HCT116 (cell line): ENCODE results near the gene CDH26. TPM values are rescaled to one million over a fixed set of nuclear protein-coding genes. Genes with fewer than 3 reads are reported as not detected.
"Not testable (repeated sequence)": the region's sequence is repeated elsewhere in the genome, so short reads cannot be mapped to it uniquely, and the experiment has no call there.

ENCODE experiments used
- ATAC-seq: fragments of 200-7000 bp; cut with Tn5 transposase; 2 replicates; pipeline ENCODE4 v1.9.1; 2020; ENCODE audit warnings: mild to moderate bottlenecking, moderate library complexity
- BruUV-seq: library from RNA; stranded (reverse); fragments of 400-500 nt; replicated peaks from 2 replicates; lab custom pipeline; 2021; lab: Mats Ljungman, UMichigan
- CTCF ChIA-PET: fragments of 300-600 bp; sonication (Branson Sonifier 250); formaldehyde crosslinking; loops from one replicate; lab custom pipeline; 2021; ENCODE audit warnings: antibody characterized with exemption; lab: Charles Lee
- POLR2A ChIA-PET: fragments of 300-600, 350-600 bp; sonication (Branson Sonifier 250); formaldehyde crosslinking; loops from one replicate; lab custom pipeline; 2021; ENCODE audit warnings: antibody characterized with exemption; lab: Charles Lee
- RAD21 ChIA-PET, 2 experiments: fragments of 300-600 bp; sonication (Branson Sonifier 250); formaldehyde crosslinking; loops; one replicate each; lab custom pipeline; 2023; ENCODE audit warnings: low total read pairs in 2 of 2; ENCODE audit not compliant: uncharacterized antibody in 2 of 2, unreplicated experiment in 2 of 2, low non-redundant PET in 1 of 2; lab: Charles Lee
- DNase-seq: peaks from one replicate; pipeline ENCODE4 v3.0.0-alpha.2; 2010; ENCODE audit warnings: low read depth, low spot score
- H2AFZ ChIP-seq: fragments of 200-600 bp; shearing (Covaris generic), sonication (generic); 2 replicates; pipeline ENCODE4 v1.6.1; 2017; ENCODE audit warnings: low read depth, mixed run types, mixed read lengths, antibody characterized with exemption, low read length; ENCODE audit not compliant: poor library complexity, severe bottlenecking
- H3K27ac ChIP-seq: 2 replicates; pipeline ENCODE4 v1.5.1; 2012; ENCODE audit warnings: low read depth, low read length
- H3K27me3 ChIP-seq: fragments of 200-600 bp; sonication (generic); 2 replicates; pipeline ENCODE4 v1.6.1; 2016; ENCODE audit warnings: mixed run types, low read length, mixed read lengths; ENCODE audit not compliant: insufficient read depth
- H3K36me3 ChIP-seq, 2 experiments: fragments of 200-500 bp in 1 of 2; fragments of 200-600 bp in 1 of 2; sonication (Bioruptor generic) in 1 of 2; sonication (generic) in 1 of 2; 2 replicates each; pipeline versions ENCODE4 v1.5.1 to v1.6.1; 2014 to 2016; ENCODE audit warnings: low read length in 2 of 2, inconsistent platforms in 1 of 2, mixed read lengths in 1 of 2, mixed run types in 1 of 2; ENCODE audit not compliant: insufficient read depth in 2 of 2, control insufficient read depth in 1 of 2
- H3K4me1 ChIP-seq, 2 experiments: fragments of 200-600 bp in 1 of 2; sonication (generic) in 1 of 2; 2 replicates each; pipeline versions ENCODE4 v1.5.1 to v1.6.1; 2012 to 2017; ENCODE audit warnings: low read length in 2 of 2, inconsistent platforms in 1 of 2, mild to moderate bottlenecking in 1 of 2, mixed read lengths in 1 of 2, mixed run types in 1 of 2, moderate library complexity in 1 of 2; ENCODE audit not compliant: insufficient read depth in 2 of 2, control insufficient read depth in 1 of 2
- H3K4me2 ChIP-seq: fragments of 200-600 bp; sonication (generic); 2 replicates; pipeline ENCODE4 v1.6.1; 2017; ENCODE audit warnings: mixed run types, low read length, mixed read lengths
- H3K4me3 ChIP-seq, 2 experiments: fragments of 200-600 bp in 1 of 2; sonication (generic) in 1 of 2; replicated peaks in 1 of 2; 2 replicates each; pipeline ENCODE4 v1.5.1; 2011 to 2016; ENCODE audit warnings: low read length in 2 of 2, control low read depth in 1 of 2, low read depth in 1 of 2, mild to moderate bottlenecking in 1 of 2, mixed read lengths in 1 of 2, mixed run types in 1 of 2
- H3K79me2 ChIP-seq: fragments of 200-600 bp; sonication (generic); 2 replicates; pipeline ENCODE4 v1.6.1; 2017; ENCODE audit warnings: mild to moderate bottlenecking, mixed run types, low read length, moderate library complexity, mixed read lengths; ENCODE audit not compliant: insufficient read depth
- H3K9ac ChIP-seq: fragments of 200-600 bp; sonication (generic); 2 replicates; pipeline ENCODE4 v1.6.1; 2016; ENCODE audit warnings: low read length, mixed read lengths
- H3K9me2 ChIP-seq: fragments of 200-600 bp; sonication (generic), shearing (Covaris generic); 2 replicates; pipeline ENCODE4 v1.6.1; 2017; ENCODE audit warnings: mixed run types, mild to moderate bottlenecking, moderate library complexity; ENCODE audit not compliant: insufficient read depth
- H3K9me3 ChIP-seq, 2 experiments: fragments of 200-500 bp in 1 of 2; fragments of 200-600 bp in 1 of 2; sonication (Bioruptor generic) in 1 of 2; sonication (generic) in 1 of 2; 2 replicates each; pipeline ENCODE4 v1.6.1; 2014 to 2017; ENCODE audit warnings: low read length in 2 of 2, mixed read lengths in 2 of 2, inconsistent platforms in 1 of 2, low read depth in 1 of 2, mild to moderate bottlenecking in 1 of 2, mixed run types in 1 of 2, moderate library complexity in 1 of 2; ENCODE audit not compliant: control insufficient read depth in 1 of 2, insufficient read depth in 1 of 2
- H4K20me1 ChIP-seq: fragments of 200-600 bp; sonication (generic), shearing (Covaris generic); 2 replicates; pipeline ENCODE4 v1.6.1; 2017; ENCODE audit warnings: mixed run types, mild to moderate bottlenecking, moderate library complexity; ENCODE audit not compliant: insufficient read depth
- ELF1 ChIP-seq: IDR thresholded peaks from 2 replicates; pipeline ENCODE4 v1.6.1; 2012; ENCODE audit warnings: low read depth, borderline replicate concordance
- JUND ChIP-seq: IDR thresholded peaks from 2 replicates; pipeline ENCODE4 v1.6.1; 2012
- POLR2A ChIP-seq: IDR thresholded peaks from 2 replicates; pipeline ENCODE4 v1.7.0; 2011; ENCODE audit warnings: borderline replicate concordance; ENCODE audit not compliant: insufficient read depth, insufficient read length; ENCODE audit errors: extremely low read depth
- SIN3A ChIP-seq: IDR thresholded peaks from 2 replicates; pipeline ENCODE4 v1.6.1; 2012; ENCODE audit warnings: low read depth
- SRF ChIP-seq: IDR thresholded peaks from 2 replicates; pipeline ENCODE4 v1.6.1; 2012; ENCODE audit warnings: low read depth
- TCF7L2 ChIP-seq: IDR thresholded peaks from 2 replicates; pipeline ENCODE4 v1.7.0; 2011; ENCODE audit warnings: borderline replicate concordance, inconsistent platforms; ENCODE audit not compliant: insufficient read depth, insufficient read length; ENCODE audit errors: extremely low read depth
- ZBTB33 ChIP-seq: IDR thresholded peaks from 2 replicates; pipeline ENCODE4 v1.6.1; 2011; ENCODE audit warnings: mild to moderate bottlenecking, low read length, moderate library complexity; ENCODE audit not compliant: insufficient replicate concordance; ENCODE audit errors: extremely low read depth
- ZNF274 ChIP-seq: fragments of 200-500 bp; sonication (Bioruptor generic); IDR thresholded peaks from 2 replicates; pipeline ENCODE4 v1.6.1; 2014; ENCODE audit warnings: mild to moderate bottlenecking, low read depth, low read length, inconsistent platforms
- intact Hi-C: fragments of 100-400 bp; cut with micrococcal nuclease; formaldehyde crosslinking; loops from 2 replicates; pipeline ENCODE4 v1.10.0; 2022
- total RNA-seq: library from RNA; stranded (reverse); gene quantifications from one replicate; pipeline ENCODE4 v1.2.1, GENCODE V29; 2021; ENCODE audit not compliant: unreplicated experiment
- TF ChIP-seq, protein P1 (sequence below), 3 experiments: fragments of 200-600 bp in 1 of 3; sonication (generic) in 1 of 3; IDR thresholded peaks in 2 of 3; conservative IDR thresholded peaks in 1 of 3; 2 replicates each; pipeline ENCODE4 v1.5.1; 2012 to 2017; ENCODE audit warnings: low read depth in 2 of 3, low read length in 2 of 3, antibody characterized with exemption in 1 of 3, borderline replicate concordance in 1 of 3, control low read depth in 1 of 3, mild to moderate bottlenecking in 1 of 3, mixed read lengths in 1 of 3, mixed run types in 1 of 3, moderate library complexity in 1 of 3; ENCODE audit not compliant: insufficient read depth in 1 of 3
- TF ChIP-seq, protein P2 (sequence below): IDR thresholded peaks from 2 replicates; pipeline ENCODE4 v1.6.1; 2012; ENCODE audit warnings: low read depth
- TF ChIP-seq, protein P3 (sequence below): IDR thresholded peaks from 2 replicates; pipeline ENCODE4 v1.6.1; 2012

Gene CDH26
- total RNA-seq, 1 experiment from 2014 or later: 0.34 TPM

- Histone ChIP-seq H3K4me1 (peaks cover 0 to 18% of the 10 kb centered on the region in 2 experiments; a peak in 3 of 4 replicates), H3K4me2 (peak overlapping the region; percentile 30)
- H3K9ac ChIP-seq, H2AFZ ChIP-seq, H3K27ac ChIP-seq, RAD21 ChIA-PET, H3K27me3 ChIP-seq, ATAC-seq, CTCF ChIA-PET, POLR2A ChIA-PET, intact Hi-C loops, H3K36me3 ChIP-seq, BruUV-seq, DNase-seq, H3K9me2 ChIP-seq, H3K9me3 ChIP-seq, H3K79me2 ChIP-seq, H4K20me1 ChIP-seq, H3K4me3 ChIP-seq: not testable (repeated sequence)
These were observed 83.4 kb downstream of the CDH26 start for GRCh38 chr20:60041436-60042165.

DNA sequence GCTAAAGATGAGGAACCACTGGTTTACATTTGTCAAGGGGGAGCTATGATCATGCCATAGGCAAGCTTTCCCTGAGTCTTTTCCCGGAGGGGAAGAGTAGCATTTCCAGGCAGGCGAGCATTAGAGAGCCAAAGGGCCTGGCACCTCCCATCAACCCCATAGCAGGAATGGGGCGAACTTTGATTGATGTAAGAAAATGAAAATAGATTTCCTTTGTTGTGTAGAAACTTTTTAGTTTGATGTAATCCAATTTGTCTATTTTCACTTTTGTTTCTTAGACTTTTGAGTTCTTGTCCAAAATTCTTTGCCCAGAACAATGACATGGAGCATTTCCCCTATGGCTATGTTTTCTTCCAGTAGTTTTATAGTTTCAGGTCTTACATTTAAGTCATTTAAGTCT is 85.2 kb downstream of the CDH26 start:
- BruUV-seq: no TSS peak
- Histone ChIP-seq H3K9me3 (no peaks in the 10 kb centered on the region), H3K79me2 (no peaks in the 10 kb centered on the region), H3K4me1 (peaks cover 0 to 9% of the 10 kb centered on the region in 2 experiments; a peak in 2 of 4 replicates), H3K36me3 (no peaks in the 10 kb centered on the region), H3K9me2 (no peaks in the 10 kb centered on the region), H2AFZ (no peak overlapping the region), H3K27ac (no peak overlapping the region), H3K9ac (no peak overlapping the region), H4K20me1 (no peaks in the 10 kb centered on the region), H3K27me3 (no peaks in the 10 kb centered on the region), H3K4me3 (no peak overlapping the region), H3K4me2 (no peak overlapping the region)
- DNase-seq (no peak), ATAC-seq (no peak)
- ChIA-PET RAD21 (no interaction called here), POLR2A (no interaction called here), CTCF (no interaction called here)
- intact Hi-C loops: no loop called here
- no peak for TF ChIP-seq SRF
- TF ChIP-seq, protein P1, sequence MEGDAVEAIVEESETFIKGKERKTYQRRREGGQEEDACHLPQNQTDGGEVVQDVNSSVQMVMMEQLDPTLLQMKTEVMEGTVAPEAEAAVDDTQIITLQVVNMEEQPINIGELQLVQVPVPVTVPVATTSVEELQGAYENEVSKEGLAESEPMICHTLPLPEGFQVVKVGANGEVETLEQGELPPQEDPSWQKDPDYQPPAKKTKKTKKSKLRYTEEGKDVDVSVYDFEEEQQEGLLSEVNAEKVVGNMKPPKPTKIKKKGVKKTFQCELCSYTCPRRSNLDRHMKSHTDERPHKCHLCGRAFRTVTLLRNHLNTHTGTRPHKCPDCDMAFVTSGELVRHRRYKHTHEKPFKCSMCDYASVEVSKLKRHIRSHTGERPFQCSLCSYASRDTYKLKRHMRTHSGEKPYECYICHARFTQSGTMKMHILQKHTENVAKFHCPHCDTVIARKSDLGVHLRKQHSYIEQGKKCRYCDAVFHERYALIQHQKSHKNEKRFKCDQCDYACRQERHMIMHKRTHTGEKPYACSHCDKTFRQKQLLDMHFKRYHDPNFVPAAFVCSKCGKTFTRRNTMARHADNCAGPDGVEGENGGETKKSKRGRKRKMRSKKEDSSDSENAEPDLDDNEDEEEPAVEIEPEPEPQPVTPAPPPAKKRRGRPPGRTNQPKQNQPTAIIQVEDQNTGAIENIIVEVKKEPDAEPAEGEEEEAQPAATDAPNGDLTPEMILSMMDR (IDR thresholded peaks at IDR 0.05 in 2 of 3, conservative IDR thresholded peaks at IDR 0.05 in 1 of 3; ENCODE audit: borderline replicate concordance in 1 of 3, insufficient read depth in 1 of 3, low read depth in 2 of 3, low read length in 2 of 3): no peak
- TF ChIP-seq, protein P2, sequence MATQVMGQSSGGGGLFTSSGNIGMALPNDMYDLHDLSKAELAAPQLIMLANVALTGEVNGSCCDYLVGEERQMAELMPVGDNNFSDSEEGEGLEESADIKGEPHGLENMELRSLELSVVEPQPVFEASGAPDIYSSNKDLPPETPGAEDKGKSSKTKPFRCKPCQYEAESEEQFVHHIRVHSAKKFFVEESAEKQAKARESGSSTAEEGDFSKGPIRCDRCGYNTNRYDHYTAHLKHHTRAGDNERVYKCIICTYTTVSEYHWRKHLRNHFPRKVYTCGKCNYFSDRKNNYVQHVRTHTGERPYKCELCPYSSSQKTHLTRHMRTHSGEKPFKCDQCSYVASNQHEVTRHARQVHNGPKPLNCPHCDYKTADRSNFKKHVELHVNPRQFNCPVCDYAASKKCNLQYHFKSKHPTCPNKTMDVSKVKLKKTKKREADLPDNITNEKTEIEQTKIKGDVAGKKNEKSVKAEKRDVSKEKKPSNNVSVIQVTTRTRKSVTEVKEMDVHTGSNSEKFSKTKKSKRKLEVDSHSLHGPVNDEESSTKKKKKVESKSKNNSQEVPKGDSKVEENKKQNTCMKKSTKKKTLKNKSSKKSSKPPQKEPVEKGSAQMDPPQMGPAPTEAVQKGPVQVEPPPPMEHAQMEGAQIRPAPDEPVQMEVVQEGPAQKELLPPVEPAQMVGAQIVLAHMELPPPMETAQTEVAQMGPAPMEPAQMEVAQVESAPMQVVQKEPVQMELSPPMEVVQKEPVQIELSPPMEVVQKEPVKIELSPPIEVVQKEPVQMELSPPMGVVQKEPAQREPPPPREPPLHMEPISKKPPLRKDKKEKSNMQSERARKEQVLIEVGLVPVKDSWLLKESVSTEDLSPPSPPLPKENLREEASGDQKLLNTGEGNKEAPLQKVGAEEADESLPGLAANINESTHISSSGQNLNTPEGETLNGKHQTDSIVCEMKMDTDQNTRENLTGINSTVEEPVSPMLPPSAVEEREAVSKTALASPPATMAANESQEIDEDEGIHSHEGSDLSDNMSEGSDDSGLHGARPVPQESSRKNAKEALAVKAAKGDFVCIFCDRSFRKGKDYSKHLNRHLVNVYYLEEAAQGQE: no peak
- TF ChIP-seq JUND: no peak
- no peak for TF ChIP-seq SIN3A
- TF ChIP-seq ZBTB33: no peak
- TF ChIP-seq POLR2A: no peak
- no peak for TF ChIP-seq ZNF274
- no peak for TF ChIP-seq TCF7L2
- TF ChIP-seq ELF1: no peak
- TF ChIP-seq, protein P3, sequence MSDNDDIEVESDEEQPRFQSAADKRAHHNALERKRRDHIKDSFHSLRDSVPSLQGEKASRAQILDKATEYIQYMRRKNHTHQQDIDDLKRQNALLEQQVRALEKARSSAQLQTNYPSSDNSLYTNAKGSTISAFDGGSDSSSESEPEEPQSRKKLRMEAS: no peak
